ACHN (cell line): ENCODE results near the gene RABL2A.
"Not testable (repeated sequence)": the region's sequence is repeated elsewhere in the genome, so short reads cannot be mapped to it uniquely, and the experiment has no call there.

Experiments used
- DNase-seq: peaks from one replicate; pipeline ENCODE4 v3.0.0-alpha.2; 2015
- in situ Hi-C: cut with HindIII; loops from 2 replicates; pipeline ENCODE4 v1.10.0; 2017; ENCODE audit warnings: low sequenced_read_pairs, low pct_ligation_motif_present, low pct_unique_long_range_greater_than_20kb

Gene RABL2A

GRCh38 chr2:113626616-113627330 lies at the start of gene RABL2A:
RABL2A (plus strand) TSS chr2:113627266; CDS start chr2:113628607, 1,341 bp downstream.
- peak; percentile 83 for DNase-seq
- in situ Hi-C loops: not testable (repeated sequence)

GRCh38 chr2:113578508-113578907 lies 48.6 kb upstream of the RABL2A start:
- DNase-seq, in situ Hi-C loops: not testable (repeated sequence)

- in situ Hi-C loops: not testable (repeated sequence)
Observed at GRCh38 chr2:113582473-113582872, 44.6 kb upstream of the RABL2A start.

GRCh38 chr2:113583521-113584225 lies 43.4 kb upstream of the RABL2A start:
- DNase-seq: peak; percentile 77
- in situ Hi-C loops: not testable (repeated sequence)

More at GRCh38 chr2:113582473-113582872, 44.6 kb upstream of the RABL2A start:
- not testable (repeated sequence) for DNase-seq

- in situ Hi-C loops, DNase-seq: not testable (repeated sequence)
Observed at GRCh38 chr2:113584311-113585092, 42.6 kb upstream of the RABL2A start.

- in situ Hi-C loops: not testable (repeated sequence)
Observed at GRCh38 chr2:113587201-113587600, 39.9 kb upstream of the RABL2A start.

GRCh38 chr2:113589591-113589990 lies 37.5 kb upstream of the RABL2A start:
- in situ Hi-C loops, DNase-seq: not testable (repeated sequence)

More at GRCh38 chr2:113587201-113587600, 39.9 kb upstream of the RABL2A start:
- not testable (repeated sequence) for DNase-seq

GRCh38 chr2:113591926-113592325 lies 35.1 kb upstream of the RABL2A start:
- in situ Hi-C loops, DNase-seq: not testable (repeated sequence)

- DNase-seq, in situ Hi-C loops: not testable (repeated sequence)
Observed at GRCh38 chr2:113593280-113593679, 33.8 kb upstream of the RABL2A start.

- in situ Hi-C loops, DNase-seq: not testable (repeated sequence)
Observed at GRCh38 chr2:113595725-113596124, 31.3 kb upstream of the RABL2A start.

GRCh38 chr2:113597164-113597563 lies 29.9 kb upstream of the RABL2A start:
- in situ Hi-C loops, DNase-seq: not testable (repeated sequence)

- peak; percentile 10 for DNase-seq
Observed at GRCh38 chr2:113597572-113597971, 29.5 kb upstream of the RABL2A start.

GRCh38 chr2:113598180-113598579 lies 28.9 kb upstream of the RABL2A start:
- DNase-seq, in situ Hi-C loops: not testable (repeated sequence)

More at GRCh38 chr2:113597572-113597971, 29.5 kb upstream of the RABL2A start:
- in situ Hi-C loops: not testable (repeated sequence)

GRCh38 chr2:113598738-113599137 lies 28.3 kb upstream of the RABL2A start:
- DNase-seq, in situ Hi-C loops: not testable (repeated sequence)

- in situ Hi-C loops, DNase-seq: not testable (repeated sequence)
Observed at GRCh38 chr2:113599208-113599607, 27.9 kb upstream of the RABL2A start.

- DNase-seq: peak; percentile 50
- in situ Hi-C loops: not testable (repeated sequence)
Observed at GRCh38 chr2:113602040-113602769, 24.9 kb upstream of the RABL2A start.

- DNase-seq: peak; percentile 0
- in situ Hi-C loops: no loop called here
Observed at GRCh38 chr2:113602869-113603466, 24.1 kb upstream of the RABL2A start.
